ENCODE data around the gene TMEM62.

- TF ChIP-seq CTCF (IDR thresholded peaks at IDR 0.05; ENCODE audit: low read depth, low read length, missing input control) (no peak), MAX (IDR thresholded peaks at IDR 0.05) (no peak), RAD21 (IDR thresholded peaks at IDR 0.05) (no peak), REST (IDR thresholded peaks at IDR 0.05) (no peak)
These were observed 28.2 kb upstream of the TMEM62 start for GRCh38 chr15:43105077-43105736.

All from liver (tissue), 3 donors.